Epithelial cell of prostate (primary cell): ENCODE results near the gene NT5E.
A peak's percentile ranks its signal among the peaks of the same experiment; 100 is the strongest.
"Not testable (repeated sequence)": the region's sequence is repeated elsewhere in the genome, so short reads cannot be mapped to it uniquely, and the experiment has no call there.

Experiments
- DNase-seq: peaks from one replicate; pipeline ENCODE4 v3.0.0-alpha.2; 2011; ENCODE audit warnings: low read depth, low spot score
- H3K27ac ChIP-seq: fragments of 450-650 bp; 2 replicates; pipeline ENCODE4 v1.5.1; 2017; ENCODE audit warnings: mild to moderate bottlenecking

NT5E gene

GRCh38 chr6:85482905-85483700, 33.2 kb downstream of the NT5E start:
- peak overlapping the region; percentile 32 for H3K27ac ChIP-seq
- no peak for DNase-seq

GRCh38 chr6:85483846-85484245, 34.0 kb downstream of the NT5E start:
- H3K27ac ChIP-seq: no peak overlapping the region
- no peak for DNase-seq

- H3K27ac ChIP-seq: no peak overlapping the region
- no peak for DNase-seq
These were observed 35.1 kb downstream of the NT5E start for GRCh38 chr6:85484948-85485347.

- DNase-seq: no peak
- H3K27ac ChIP-seq: peak overlapping the region; percentile 49
These were observed 40.8 kb downstream of the NT5E start for GRCh38 chr6:85490516-85491248.

- no peak overlapping the region for H3K27ac ChIP-seq
- DNase-seq: no peak
These were observed 43.5 kb downstream of the NT5E start for GRCh38 chr6:85493389-85493788.

- peak overlapping the region; percentile 44 for H3K27ac ChIP-seq
- no peak for DNase-seq
These were observed 45.0 kb downstream of the NT5E start for GRCh38 chr6:85494547-85495536.

- peak overlapping the region; percentile 44 for H3K27ac ChIP-seq
- no peak for DNase-seq
These were observed 46.2 kb downstream of the NT5E start for GRCh38 chr6:85496009-85496579.

GRCh38 chr6:85496856-85497255, 47.0 kb downstream of the NT5E start:
- no peak overlapping the region for H3K27ac ChIP-seq
- DNase-seq: no peak

GRCh38 chr6:85498596-85499258, 48.8 kb downstream of the NT5E start:
- H3K27ac ChIP-seq: no peak overlapping the region
- DNase-seq: peak; percentile 46

- DNase-seq: no peak
- H3K27ac ChIP-seq: no peak overlapping the region
These were observed 56.7 kb downstream of the NT5E start for GRCh38 chr6:85506441-85507093.

- no peak for DNase-seq
- peak overlapping the region; percentile 6 for H3K27ac ChIP-seq
These were observed 66.3 kb downstream of the NT5E start for GRCh38 chr6:85516168-85516567.

GRCh38 chr6:85524281-85524680, 74.4 kb downstream of the NT5E start:
- not testable (repeated sequence) for DNase-seq, H3K27ac ChIP-seq

GRCh38 chr6:85537055-85537494, 87.2 kb downstream of the NT5E start:
- no peak overlapping the region for H3K27ac ChIP-seq
- no peak for DNase-seq

- H3K27ac ChIP-seq: no peak overlapping the region
- no peak for DNase-seq
These were observed 94.9 kb downstream of the NT5E start for GRCh38 chr6:85544776-85545175.
